SK-N-SH (cell line): ENCODE results near the gene STK35. TPM values are rescaled to one million over a fixed set of nuclear protein-coding genes. Genes with fewer than 3 reads are reported as not detected.

ENCODE experiments used
- CTCF ChIA-PET: fragments of 300-600, 350-600 bp; formaldehyde crosslinking; extraction: SDS; loops from one replicate; lab custom pipeline; 2021; lab: Yijun Ruan, JAX
- POLR2A ChIA-PET: fragments of 350-600 bp; sonication (Branson Sonifier 250); formaldehyde crosslinking; extraction: SDS; loops from one replicate; lab custom pipeline; 2020; ENCODE audit warnings: antibody characterized with exemption, inconsistent platforms; lab: Yijun Ruan, JAX
- DNase-seq: peaks from one replicate; pipeline ENCODE4 v3.0.0; 2012
- H2AFZ ChIP-seq: fragments of 200-600 bp; sonication (generic); 2 replicates; pipeline ENCODE4 v1.8.1; 2016; ENCODE audit warnings: antibody characterized with exemption, mild to moderate bottlenecking, low read depth
- H3F3A ChIP-seq: fragments of 200-600 bp; sonication (generic); replicated peaks from 2 replicates; pipeline ENCODE3; 2016; ENCODE audit warnings: antibody characterized with exemption, mild to moderate bottlenecking; ENCODE audit not compliant: insufficient read depth
- H3K27ac ChIP-seq, 2 experiments: fragments of 200-500 bp in 1 of 2; fragments of 200-600 bp in 1 of 2; sonication (Bioruptor generic) in 1 of 2; sonication (generic), shearing (Covaris generic) in 1 of 2; 2 replicates each; pipeline versions ENCODE4 v1.5.1 to v1.6.1; 2014 to 2016; ENCODE audit warnings: low read depth in 2 of 2, inconsistent platforms in 1 of 2, low read length in 1 of 2, mild to moderate bottlenecking in 1 of 2, mixed read lengths in 1 of 2
- H3K27me3 ChIP-seq: fragments of 200-600 bp; sonication (generic), shearing (Covaris generic); 2 replicates; pipeline ENCODE4 v1.6.1; 2016; ENCODE audit warnings: mixed run types; ENCODE audit not compliant: insufficient read depth
- H3K36me3 ChIP-seq, 2 experiments: fragments of 200-500 bp in 1 of 2; fragments of 200-600 bp in 1 of 2; sonication (Bioruptor generic) in 1 of 2; sonication (generic) in 1 of 2; replicated peaks in 1 of 2; 2 replicates each; pipeline versions ENCODE3 to v1.5.1; 2014 to 2016; ENCODE audit warnings: low read length in 1 of 2, mild to moderate bottlenecking in 1 of 2; ENCODE audit not compliant: insufficient read depth in 2 of 2, control insufficient read depth in 1 of 2
- H3K4me1 ChIP-seq, 2 experiments: fragments of 200-500 bp in 1 of 2; fragments of 200-600 bp in 1 of 2; sonication (Bioruptor generic) in 1 of 2; sonication (generic), shearing (Covaris generic) in 1 of 2; 2 replicates each; pipeline versions ENCODE4 v1.5.1 to v1.6.1; 2014 to 2016; ENCODE audit warnings: low read depth in 1 of 2, low read length in 1 of 2, mixed run types in 1 of 2; ENCODE audit not compliant: insufficient read depth in 2 of 2, control insufficient read depth in 1 of 2
- H3K4me2 ChIP-seq: fragments of 200-600 bp; sonication (generic), shearing (Covaris generic); 2 replicates; pipeline ENCODE4 v1.6.1; 2017; ENCODE audit warnings: mixed run types
- H3K4me3 ChIP-seq, 2 experiments: fragments of 200-500 bp in 1 of 2; fragments of 200-600 bp in 1 of 2; sonication (Bioruptor generic) in 1 of 2; sonication (generic), shearing (Covaris generic) in 1 of 2; 2 replicates each; pipeline versions ENCODE4 v1.5.1 to v1.8.1; 2014 to 2016; ENCODE audit warnings: low read depth in 2 of 2, inconsistent platforms in 1 of 2, low read length in 1 of 2, mild to moderate bottlenecking in 1 of 2, mixed read lengths in 1 of 2, moderate library complexity in 1 of 2
- H3K79me2 ChIP-seq: fragments of 200-600 bp; sonication (generic); 2 replicates; pipeline ENCODE4 v1.8.1; 2017; ENCODE audit warnings: mild to moderate bottlenecking; ENCODE audit not compliant: insufficient read depth
- H3K9ac ChIP-seq: fragments of 200-600 bp; sonication (generic); 2 replicates; pipeline ENCODE4 v1.6.1; 2017; ENCODE audit warnings: mixed run types
- H3K9me2 ChIP-seq: fragments of 200-600 bp; sonication (generic); 2 replicates; pipeline ENCODE4 v1.6.1; 2017; ENCODE audit warnings: mixed run types
- H3K9me3 ChIP-seq: fragments of 200-600 bp; sonication (generic); 2 replicates; pipeline ENCODE4 v1.6.1; 2017; ENCODE audit warnings: mixed run types, mild to moderate bottlenecking, moderate library complexity
- H4K20me1 ChIP-seq: fragments of 200-600 bp; sonication (generic); 2 replicates; pipeline ENCODE4 v1.6.1; 2017; ENCODE audit warnings: mild to moderate bottlenecking, mixed run types; ENCODE audit not compliant: insufficient read depth
- CTCF ChIP-seq: fragments of 200-600 bp; sonication (generic); IDR thresholded peaks from 2 replicates; pipeline ENCODE4 v1.6.1; 2017; ENCODE audit warnings: antibody characterized with exemption, mild to moderate bottlenecking, moderate library complexity
- ELF1 ChIP-seq: IDR thresholded peaks from 2 replicates; pipeline ENCODE4 v1.4.0; 2012
- EP300 ChIP-seq, 2 experiments: IDR thresholded peaks; 2 replicates each; pipeline versions ENCODE4 v1.4.0 to v1.6.1; 2012; ENCODE audit warnings: borderline replicate concordance in 1 of 2, low read depth in 1 of 2, low read length in 1 of 2
- EZH2phosphoT487 ChIP-seq: fragments of 200-600 bp; sonication (generic); IDR thresholded peaks from 2 replicates; pipeline ENCODE4 v1.6.1; 2017; ENCODE audit warnings: low read depth, mixed run types, mild to moderate bottlenecking, antibody characterized with exemption, moderate library complexity, borderline replicate concordance
- FOXM1 ChIP-seq: IDR thresholded peaks from 2 replicates; pipeline ENCODE4 v1.4.0; 2012; ENCODE audit warnings: low read depth, mild to moderate bottlenecking
- GATA2 ChIP-seq: sonication (generic); formaldehyde crosslinking; IDR thresholded peaks from 2 replicates; pipeline ENCODE4 v1.5.0; 2020; ENCODE audit warnings: mild to moderate bottlenecking, missing genetic modification reagents
- MEF2A ChIP-seq: IDR thresholded peaks from 2 replicates; pipeline ENCODE4 v1.4.0; 2012; ENCODE audit warnings: low read depth, borderline replicate concordance
- MXI1 ChIP-seq: IDR thresholded peaks from 2 replicates; pipeline ENCODE4 v1.6.1; 2012; ENCODE audit warnings: mild to moderate bottlenecking, low read depth, low read length, improper control_type of control experiment
- NRF1 ChIP-seq: IDR thresholded peaks from 2 replicates; pipeline ENCODE4 v1.6.1; 2012; ENCODE audit warnings: low read depth, mild to moderate bottlenecking, low read length
- PBX3 ChIP-seq: IDR thresholded peaks from 2 replicates; pipeline ENCODE4; 2012
- POLR2AphosphoS5 ChIP-seq: IDR thresholded peaks from 2 replicates; pipeline ENCODE4 v1.6.1; 2012; ENCODE audit warnings: low read depth, low read length
- RAD21 ChIP-seq: IDR thresholded peaks from 2 replicates; pipeline ENCODE4 v1.6.1; 2012; ENCODE audit warnings: mild to moderate bottlenecking, low read length
- RFX5 ChIP-seq: IDR thresholded peaks from 2 replicates; pipeline ENCODE4 v1.6.1; 2012; ENCODE audit warnings: mild to moderate bottlenecking, improper control_type of control experiment, low read length
- RXRA ChIP-seq: IDR thresholded peaks from 2 replicates; pipeline ENCODE4 v1.4.0; 2012; ENCODE audit warnings: low read depth, mild to moderate bottlenecking, borderline replicate concordance
- SIN3A ChIP-seq: IDR thresholded peaks from 2 replicates; pipeline ENCODE4 v1.6.1; 2012; ENCODE audit warnings: low read depth, mild to moderate bottlenecking, low read length, moderate library complexity, borderline replicate concordance
- SMC3 ChIP-seq: IDR thresholded peaks from 2 replicates; pipeline ENCODE4 v1.6.1; 2012; ENCODE audit warnings: low read depth, low read length, improper control_type of control experiment
- TCF12 ChIP-seq: IDR thresholded peaks from 2 replicates; pipeline ENCODE4 v1.4.0; 2012
- TEAD4 ChIP-seq: IDR thresholded peaks from 2 replicates; pipeline ENCODE4 v1.4.0; 2012; ENCODE audit warnings: mild to moderate bottlenecking, borderline replicate concordance; ENCODE audit not compliant: insufficient read depth
- USF1 ChIP-seq: IDR thresholded peaks from 2 replicates; pipeline ENCODE4 v1.4.0; 2012; ENCODE audit warnings: low read depth, borderline replicate concordance
- YY1 ChIP-seq: IDR thresholded peaks from 2 replicates; pipeline ENCODE4 v1.4.0; 2012; ENCODE audit warnings: low read depth, mild to moderate bottlenecking
- WGBS: methylation state at CpG from one replicate; pipeline ENCODE4 v1.1.6; 2017; ENCODE audit warnings: low lambda C conversion rate; 5-methylcytosine and 5-hydroxymethylcytosine counted together
- polyA plus RNA-seq, 3 experiments: library from polyadenylated mRNA; depleted of rRNA; stranded (reverse); fragments of >200 nt; gene quantifications; 2 replicates each; pipeline ENCODE4 v1.2.3, GENCODE V29; 2012

Gene STK35
- polyA plus RNA-seq, 1 of the 3 experiments (the other 2 are of a cell fraction): 6.7 TPM

GRCh38 chr20:2104236-2104635, 2.6 kb downstream of the STK35 start:
- peaks cover 15 to 24% of the 10 kb centered on the region in 2 experiments; a peak in 3 of 4 replicates for H3K4me1 ChIP-seq
- H3K9me2 ChIP-seq: no peaks in the 10 kb centered on the region
- no peaks in the 10 kb centered on the region for H3K9me3 ChIP-seq
- no peak for TF ChIP-seq ELF1
- no peak for TF ChIP-seq TCF12
- TF ChIP-seq GATA2 (CRISPR knock-in tag): no peak
- no peak for TF ChIP-seq RXRA
- TF ChIP-seq YY1: no peak
- TF ChIP-seq TEAD4: no peak
- TF ChIP-seq POLR2AphosphoS5: no peak
- no peak for TF ChIP-seq RAD21
- TF ChIP-seq SIN3A: no peak
- TF ChIP-seq SMC3: no peak
- TF ChIP-seq EZH2phosphoT487: no peak
- no peak for TF ChIP-seq CTCF
- TF ChIP-seq PBX3: no peak
- no peak for TF ChIP-seq EP300 (IDR thresholded peaks at IDR 0.05; ENCODE audit: borderline replicate concordance in 1 of 2, low read depth in 1 of 2, low read length in 1 of 2)
- TF ChIP-seq, all 33 proteins: peak for 0
- peaks cover 68% of the 10 kb centered on the region for H3K79me2 ChIP-seq
- DNase-seq: no peak
- peaks cover 37% of the 10 kb centered on the region for H4K20me1 ChIP-seq
- H3K9ac ChIP-seq: peak overlapping the region; percentile 99; the same call in 1 of the 2 replicates
- ChIA-PET CTCF (interaction anchor here (0.7 to 3.0 kb wide), 5 partner anchors 15 to 138 kb away, joined by 3 to 19 read pairs (median 4); no protein-coding TSS in a partner anchor), POLR2A (no interaction called here)
- H3F3A ChIP-seq: peaks cover 10% of the 10 kb centered on the region
- 86% methylated on average over 8 of the region's 8 CpGs for WGBS
- H3K27me3 ChIP-seq: no peaks in the 10 kb centered on the region
- no peak overlapping the region for H2AFZ ChIP-seq
- H3K4me2 ChIP-seq: peak overlapping the region; percentile 95
- no peak overlapping the region for H3K27ac ChIP-seq
- H3K4me3 ChIP-seq: peak overlapping the region; percentile 87 to 91
- peaks cover 13 to 27% of the 10 kb centered on the region in 2 experiments for H3K36me3 ChIP-seq

- no peak overlapping the region for H3K9ac ChIP-seq
- no peak for DNase-seq
- H3K9me3 ChIP-seq: no peaks in the 10 kb centered on the region
- H2AFZ ChIP-seq: no peak overlapping the region
- H3K4me2 ChIP-seq: peak overlapping the region; percentile 51
- H3K9me2 ChIP-seq: no peaks in the 10 kb centered on the region
- POLR2A ChIA-PET: no interaction called here
- peaks cover 80% of the 10 kb centered on the region for H4K20me1 ChIP-seq
- CTCF ChIA-PET: interaction anchor here (1.1 to 2.0 kb wide), 3 partner anchors 15 to 102 kb away, joined by 3 to 7 read pairs (median 3); no protein-coding TSS in a partner anchor
- H3K27me3 ChIP-seq: no peaks in the 10 kb centered on the region
- 89% methylated on average over 3 of the region's 3 CpGs for WGBS
- H3K79me2 ChIP-seq: peaks cover 98% of the 10 kb centered on the region
- H3K27ac ChIP-seq: peak overlapping the region in 1 of 2 experiments; percentile 49; a peak in 2 of 4 replicates
- peaks cover 11% of the 10 kb centered on the region for H3F3A ChIP-seq
- peaks cover 21 to 27% of the 10 kb centered on the region in 2 experiments; a peak in 3 of 4 replicates for H3K4me1 ChIP-seq
- no peak overlapping the region for H3K4me3 ChIP-seq
- peaks cover 19 to 36% of the 10 kb centered on the region in 2 experiments for H3K36me3 ChIP-seq
- TF ChIP-seq FOXM1: no peak
- no peak for TF ChIP-seq RFX5
- TF ChIP-seq MXI1: no peak
- TF ChIP-seq PBX3: no peak
- no peak for TF ChIP-seq YY1
- no peak for TF ChIP-seq NRF1
- no peak for TF ChIP-seq SMC3
- no peak for TF ChIP-seq MEF2A
- TF ChIP-seq USF1: no peak
These were observed 6.9 kb downstream of the STK35 start for GRCh38 chr20:2108498-2108897.
